Duodenal mucosa (tissue), 2 donors: Measurements from ENCODE around the gene OR1J4.

Source experiments
- H3K27ac ChIP-seq: one replicate; pipeline ENCODE4 v1.7.0; 2013; ENCODE audit warnings: low read depth, low read length
- H3K27me3 ChIP-seq, 2 donors: one replicate each; pipeline ENCODE4 v1.7.0; 2013; ENCODE audit warnings: low read length in 2 of 2, control low read depth in 1 of 2; ENCODE audit not compliant: insufficient read depth in 2 of 2, control insufficient read depth in 1 of 2
- H3K36me3 ChIP-seq, 2 donors: one replicate each; pipeline ENCODE4 v1.7.0; 2013; ENCODE audit warnings: low read length in 2 of 2, control low read depth in 1 of 2; ENCODE audit not compliant: insufficient read depth in 2 of 2, control insufficient read depth in 1 of 2
- H3K4me1 ChIP-seq, 2 donors: one replicate each; pipeline ENCODE4 v1.7.0; 2013; ENCODE audit warnings: low read length in 2 of 2, control low read depth in 1 of 2; ENCODE audit not compliant: insufficient read depth in 2 of 2, control insufficient read depth in 1 of 2
- H3K4me3 ChIP-seq, 2 donors: one replicate each; pipeline ENCODE4 v1.7.0; 2013; ENCODE audit warnings: low read length in 2 of 2, low read depth in 1 of 2
- H3K9ac ChIP-seq, 2 donors: one replicate each; pipeline ENCODE4 v1.7.0; 2013; ENCODE audit warnings: low read length in 2 of 2, low read depth in 1 of 2
- H3K9me3 ChIP-seq, 2 donors: one replicate each; pipeline ENCODE4 v1.7.0; 2013; ENCODE audit warnings: low read length in 2 of 2, control low read depth in 1 of 2; ENCODE audit not compliant: control insufficient read depth in 1 of 2

Gene OR1J4

DNA sequence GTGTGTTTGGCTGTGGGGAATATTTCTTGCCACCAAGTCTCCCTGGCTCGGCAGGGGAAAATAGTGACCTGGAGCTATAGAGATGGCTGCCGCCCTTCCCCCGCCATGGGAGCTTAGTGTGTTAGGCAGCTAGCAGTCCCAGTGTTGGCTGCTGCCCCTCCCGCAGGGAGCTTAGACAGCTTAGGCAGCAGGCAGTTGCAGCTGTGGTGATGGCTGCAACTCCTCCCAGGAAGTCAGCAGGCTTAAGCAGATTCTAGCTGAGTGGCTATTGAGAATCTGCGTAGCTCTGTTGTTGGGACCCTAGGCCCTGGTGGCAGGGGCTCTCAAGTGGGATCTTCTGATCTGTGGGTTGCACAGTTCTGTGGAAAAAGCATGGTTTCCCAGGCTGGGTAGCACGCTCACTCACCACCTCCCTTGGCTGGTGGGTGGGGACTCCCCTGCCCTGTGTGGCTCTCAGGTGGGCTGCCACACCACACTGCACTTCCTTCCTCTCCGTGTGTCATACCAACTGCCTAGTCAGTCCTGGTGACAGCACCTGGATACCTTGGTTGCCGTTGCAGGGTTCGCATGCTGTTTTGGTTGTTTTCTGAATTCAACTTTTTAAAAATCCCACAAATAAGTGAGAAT is 43.3 kb downstream of the OR1J4 start:
- Histone ChIP-seq H3K9ac (no peak overlapping the region), H3K9me3 (no peaks in the 10 kb centered on the region), H3K27me3 (peaks cover 0 to 2% of the 10 kb centered on the region in 2 donors), H3K36me3 (no peaks in the 10 kb centered on the region), H3K4me3 (no peak overlapping the region), H3K27ac (no peak overlapping the region), H3K4me1 (no peaks in the 10 kb centered on the region)

DNA sequence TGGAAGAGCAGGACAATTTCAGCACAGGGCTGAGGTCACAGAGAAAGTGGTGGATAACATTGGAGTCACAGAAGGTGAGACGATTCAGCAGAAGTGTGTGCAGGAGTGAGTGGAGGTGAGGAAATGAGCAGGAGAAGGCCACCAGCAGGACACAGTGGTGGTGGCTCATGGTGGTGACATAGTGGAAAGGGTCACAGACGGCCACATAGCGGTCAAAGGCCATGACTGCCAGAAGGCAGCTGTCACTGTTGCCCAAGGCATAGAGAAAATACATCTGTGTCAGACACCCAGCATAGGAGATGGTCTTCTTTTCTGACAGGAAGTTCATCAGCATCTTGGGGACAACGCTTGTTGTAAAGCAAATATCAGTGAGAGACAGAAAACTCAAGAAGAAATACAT is 49.0 kb downstream of the OR1J4 start:
- no peak overlapping the region for H3K9ac ChIP-seq
- H3K4me3 ChIP-seq: no peak overlapping the region
- H3K9me3 ChIP-seq: no peaks in the 10 kb centered on the region
- H3K27me3 ChIP-seq: no peaks in the 10 kb centered on the region
- no peak overlapping the region for H3K27ac ChIP-seq
- H3K4me1 ChIP-seq: no peaks in the 10 kb centered on the region
- no peaks in the 10 kb centered on the region for H3K36me3 ChIP-seq
